CD4-positive, alpha-beta T cell treated with Interleukin-1 beta for 1 hour (primary cell): ENCODE measurements around the gene PLPP1.

Experiments
- DNase-seq, 2 donors: peaks; one replicate each; pipeline ENCODE4 v3.0.0-alpha.2; 2020 to 2022

PLPP1 gene

DNA sequence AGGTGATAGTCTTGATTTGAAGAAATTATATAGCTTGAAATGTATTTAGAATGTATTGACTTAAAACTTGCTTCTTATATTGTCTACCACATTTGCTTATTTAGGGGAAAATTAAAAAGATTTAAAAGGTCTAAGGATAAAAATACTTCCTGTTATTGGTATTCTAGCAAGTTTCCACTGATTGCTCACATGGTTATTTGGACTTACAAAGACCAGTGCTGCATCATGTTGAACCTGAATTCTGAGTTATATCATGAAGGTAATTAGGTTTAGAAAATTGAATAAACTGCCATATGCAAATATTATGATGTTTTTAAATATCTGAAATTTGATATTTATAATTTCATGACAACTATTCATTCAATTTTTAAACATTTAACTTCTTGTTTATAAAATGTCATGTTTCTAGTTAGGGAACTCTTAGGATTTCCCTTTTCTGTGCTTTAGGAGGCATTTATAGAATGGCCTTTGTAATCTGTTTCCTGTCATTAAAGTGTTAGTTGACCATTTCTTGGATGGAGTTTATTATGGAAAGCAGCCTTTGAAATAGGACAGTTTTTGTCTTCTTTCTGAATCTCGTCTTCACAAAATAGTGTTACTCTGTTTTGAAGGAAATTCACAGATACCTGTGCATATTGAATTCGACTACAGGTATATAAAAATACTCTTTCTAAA is 141.1 kb downstream of the PLPP1 start:
- no peak for DNase-seq

DNA sequence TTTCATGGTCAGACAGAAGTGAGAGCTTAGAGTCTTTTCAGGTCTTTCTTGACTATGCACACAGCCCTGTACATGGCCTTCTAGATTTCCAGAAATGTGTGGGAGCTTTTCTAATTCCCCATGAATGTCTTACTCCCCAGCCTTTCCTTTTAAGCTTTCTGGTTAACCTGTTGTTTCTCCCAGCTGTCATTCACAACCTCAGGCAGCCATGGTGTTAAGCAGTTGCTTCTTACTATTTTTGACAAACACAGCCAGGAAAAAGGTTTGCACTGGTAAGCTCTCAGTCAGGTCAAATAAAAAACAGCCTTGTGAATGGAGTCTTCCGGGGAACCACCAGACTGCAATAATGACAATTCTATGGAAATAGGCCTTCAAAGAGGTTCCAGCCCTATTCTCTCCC is 142.1 kb downstream of the PLPP1 start:
- no peak for DNase-seq

DNA sequence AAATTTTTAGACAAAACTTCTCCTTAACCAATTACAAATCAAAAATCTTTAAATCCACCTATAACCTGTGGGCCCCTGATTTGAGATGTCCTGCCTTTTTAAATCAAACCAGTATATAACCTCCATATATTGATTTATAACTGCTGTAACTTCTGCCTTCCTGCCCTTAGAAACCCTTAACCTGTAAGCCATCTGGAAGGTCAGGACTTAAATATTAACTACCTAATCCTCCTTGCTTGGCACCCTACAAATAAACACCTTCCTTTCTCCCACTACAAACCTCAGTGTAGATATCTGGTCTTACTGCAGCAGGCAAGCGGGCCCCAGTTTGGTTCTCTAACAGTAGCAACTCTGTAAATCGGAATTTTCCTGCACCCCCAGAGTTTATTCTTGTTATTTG is 143.1 kb downstream of the PLPP1 start:
- DNase-seq: no peak

DNA sequence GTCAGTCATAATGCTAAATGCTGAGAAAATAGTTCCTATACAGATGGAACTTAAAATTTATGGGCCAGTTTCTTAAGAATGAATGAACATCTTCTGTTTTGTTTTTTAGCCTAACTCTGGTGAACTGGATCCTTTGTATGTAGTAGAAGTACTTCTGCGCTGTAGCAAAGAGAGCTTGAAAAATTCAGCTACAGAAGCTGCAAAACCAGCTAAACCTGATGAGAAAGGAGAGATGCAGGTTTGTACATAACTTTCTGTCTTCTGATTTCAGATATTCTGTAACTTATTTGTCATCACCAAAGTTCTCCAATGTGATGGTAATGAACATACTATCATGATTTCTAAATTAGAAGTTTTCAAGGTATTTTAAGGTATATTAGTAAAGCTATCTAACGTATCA is 146.9 kb downstream of the PLPP1 start:
- no peak for DNase-seq

DNA sequence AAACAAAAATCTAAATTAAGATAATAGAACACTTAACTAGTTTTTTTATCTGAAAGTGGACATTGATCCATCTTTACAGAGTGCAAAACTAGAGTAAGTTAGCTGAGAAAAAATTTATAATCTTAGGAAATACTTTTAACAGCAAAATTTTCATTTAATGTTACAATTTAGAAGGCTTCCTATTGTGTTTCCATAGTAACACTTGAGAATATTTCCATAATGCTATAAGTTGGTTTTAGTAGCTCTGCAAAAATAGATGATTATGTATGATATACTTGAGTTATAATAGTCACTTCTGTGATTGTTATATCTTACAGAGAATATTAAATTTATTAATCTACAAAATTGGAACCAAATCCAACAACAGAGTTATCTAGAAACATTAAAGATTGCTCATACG is 148.4 kb downstream of the PLPP1 start:
- DNase-seq: no peak

DNA sequence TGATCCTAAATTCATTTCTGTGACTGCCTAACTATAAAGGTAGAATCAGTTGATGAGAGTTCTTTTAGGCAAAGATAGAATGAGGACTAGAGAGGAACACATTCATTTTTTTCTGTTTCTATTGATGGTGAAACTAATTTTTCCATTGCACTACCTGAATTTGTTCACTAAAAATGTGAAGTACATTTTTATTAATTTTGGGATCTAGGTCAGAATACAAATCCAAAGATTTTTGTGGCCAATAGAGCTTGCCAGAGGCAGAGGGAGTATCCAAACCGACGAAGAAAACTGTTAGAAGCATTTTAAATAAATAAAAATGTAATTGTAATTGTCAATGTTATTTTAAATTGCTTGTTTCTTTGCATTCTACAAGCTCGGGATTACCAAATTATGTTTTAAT is 148.9 kb downstream of the PLPP1 start:
- DNase-seq: no peak

DNA sequence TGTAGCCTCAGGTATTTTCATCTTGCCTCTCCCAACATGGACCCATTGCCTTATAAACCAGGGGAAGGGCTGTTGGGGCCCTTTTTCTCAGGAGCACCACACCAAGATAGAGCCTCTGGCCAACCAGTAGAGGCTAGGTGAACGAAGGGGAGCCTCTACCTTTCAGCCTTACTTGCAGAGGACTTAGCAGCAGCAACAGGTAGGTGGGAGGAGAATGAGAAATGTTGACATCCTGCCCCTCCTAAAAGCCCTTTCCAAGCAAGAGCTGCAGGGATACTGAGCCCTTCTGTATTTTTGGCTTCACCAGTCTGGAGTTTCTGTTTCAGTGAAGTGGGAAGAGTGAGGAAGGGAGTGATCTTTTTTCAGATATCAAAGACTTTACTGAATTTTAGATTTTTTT is 149.5 kb downstream of the PLPP1 start:
- DNase-seq: no peak

DNA sequence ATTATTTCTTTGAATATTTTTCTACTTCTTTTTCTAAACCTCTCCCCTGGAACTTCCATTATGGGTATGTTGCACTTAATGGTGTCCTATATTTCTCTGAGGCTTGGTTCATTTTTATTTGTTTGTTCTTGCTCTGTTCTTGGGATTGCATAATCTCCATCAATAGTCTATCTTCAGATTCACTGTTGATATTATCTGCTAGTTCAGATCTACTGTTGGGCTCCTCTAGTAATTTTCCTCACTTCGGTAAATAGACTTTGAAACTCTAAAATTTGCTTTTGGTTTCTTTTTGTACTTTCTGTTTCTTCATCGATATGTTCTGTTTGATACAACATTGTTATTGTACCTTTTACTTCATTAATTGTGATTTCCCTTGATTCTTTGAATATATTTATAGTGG is 150.7 kb downstream of the PLPP1 start:
- DNase-seq: no peak

DNA sequence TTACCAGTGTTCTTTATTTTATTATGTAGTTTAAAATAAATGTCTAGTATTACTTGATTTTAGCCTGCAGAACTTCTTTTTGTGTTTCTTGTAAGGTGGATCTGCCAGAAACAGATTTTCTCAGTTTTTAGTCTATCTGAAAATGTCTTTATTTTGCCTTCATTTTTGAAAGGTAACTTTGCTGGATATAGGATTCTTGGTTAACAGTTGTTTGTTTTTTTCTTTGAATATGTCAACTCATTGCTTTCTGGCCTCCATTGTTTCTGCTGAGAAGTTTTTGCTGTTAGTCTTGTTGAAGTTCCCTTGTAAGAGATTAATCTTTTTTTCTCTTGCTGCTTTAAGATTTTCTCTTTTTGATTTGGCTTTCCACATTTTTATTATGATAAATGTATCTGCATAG is 151.5 kb downstream of the PLPP1 start:
- no peak for DNase-seq

DNA sequence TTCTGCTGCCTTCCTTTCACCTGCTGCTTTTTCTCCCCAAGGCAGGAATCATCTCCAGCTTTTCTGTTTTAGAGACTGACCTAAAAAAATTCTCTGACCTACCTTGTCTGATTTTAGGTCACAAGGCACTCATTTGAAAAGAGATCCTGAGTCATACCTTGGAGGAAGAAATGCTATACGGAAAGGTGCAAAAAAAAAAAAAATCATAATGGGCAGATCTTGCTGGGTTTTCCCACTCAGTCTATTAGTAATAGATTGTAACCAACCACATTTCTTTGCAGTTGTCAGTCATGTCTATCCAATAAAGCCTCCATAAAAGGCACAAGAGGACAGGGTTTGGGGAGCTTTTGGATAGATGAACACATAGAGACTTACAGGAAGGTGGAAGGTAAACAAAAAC is 157.0 kb downstream of the PLPP1 start:
- no peak for DNase-seq
